K562 (cell line): ENCODE data around the gene FAR2. TPM values are rescaled to one million over a fixed set of nuclear protein-coding genes. Genes with fewer than 3 reads are reported as not detected.

Source experiments
- ARID1B ChIP-seq: fragments of 450-650 bp; IDR thresholded peaks from 2 replicates; pipeline ENCODE4 v1.6.1; 2016; ENCODE audit warnings: antibody characterized with exemption, mild to moderate bottlenecking, inconsistent platforms
- BCOR ChIP-seq: fragments of 450-650 bp; IDR thresholded peaks from 2 replicates; pipeline ENCODE4 v1.6.1; 2016
- BHLHE40 ChIP-seq: IDR thresholded peaks from 2 replicates; pipeline ENCODE4 v1.6.1; 2011; ENCODE audit warnings: low read length, improper control_type of control experiment
- CBX3 ChIP-seq, 2 experiments: IDR thresholded peaks; 1 replicate in 1 of 2; 2 replicates in 1 of 2; pipeline ENCODE4 v1.6.1; 2012; ENCODE audit warnings: inconsistent platforms in 2 of 2, low read length in 2 of 2, borderline replicate concordance in 1 of 2, control low read depth in 1 of 2
- EP300 ChIP-seq: IDR thresholded peaks from 2 replicates; pipeline ENCODE4 v1.6.1; 2012; ENCODE audit warnings: low read length, improper control_type of control experiment
- HMGN3 ChIP-seq: IDR thresholded peaks from 2 replicates; pipeline ENCODE4 v1.6.1; 2011; ENCODE audit warnings: borderline replicate concordance, low read depth, mild to moderate bottlenecking, mixed read lengths, low read length; ENCODE audit not compliant: insufficient read length; ENCODE audit errors: extremely low read depth
- HNRNPL ChIP-seq: fragments of 200-400 bp; formaldehyde crosslinking; IDR thresholded peaks from 2 replicates; pipeline ENCODE4 v1.6.1; 2017; ENCODE audit warnings: low read depth, mild to moderate bottlenecking, low read length
- MAZ ChIP-seq, 2 experiments: fragments of 450-650 bp in 1 of 2; sonication (generic) in 1 of 2; formaldehyde crosslinking; IDR thresholded peaks in 1 of 2; conservative IDR thresholded peaks in 1 of 2; 2 replicates each; pipeline versions ENCODE4 v1.4.0 to v1.5.0; 2020; ENCODE audit warnings: mild to moderate bottlenecking in 1 of 2, missing genetic modification reagents in 1 of 2
- MCM5 ChIP-seq: fragments of 450-650 bp; IDR thresholded peaks from 2 replicates; pipeline ENCODE4 v1.6.1; 2016; ENCODE audit warnings: low read depth
- NFE2 ChIP-seq: IDR thresholded peaks from 2 replicates; pipeline ENCODE4 v1.6.1; 2014; ENCODE audit warnings: antibody characterized with exemption, low read depth
- PBX2 ChIP-seq, 2 experiments: IDR thresholded peaks in 1 of 2; conservative IDR thresholded peaks in 1 of 2; 2 replicates each; pipeline ENCODE4 v1.6.1; 2016; ENCODE audit warnings: low read depth in 2 of 2, mild to moderate bottlenecking in 1 of 2, missing compliant biosample characterization in 1 of 2, missing genetic modification characterization in 1 of 2, moderate library complexity in 1 of 2
- SMARCE1 ChIP-seq: fragments of 450-650 bp; IDR thresholded peaks from 2 replicates; pipeline ENCODE4 v1.7.1; 2016; ENCODE audit warnings: mild to moderate bottlenecking
- SOX6 ChIP-seq: fragments of 450-650 bp; IDR thresholded peaks from 2 replicates; pipeline ENCODE4 v1.6.1; 2014; ENCODE audit warnings: mild to moderate bottlenecking
- TEAD4 ChIP-seq, 2 experiments: sonication (generic) in 1 of 2; formaldehyde crosslinking in 1 of 2; IDR thresholded peaks; 2 replicates each; pipeline versions ENCODE4 v1.6.1 to v1.8.0; 2012 to 2022; ENCODE audit warnings: borderline replicate concordance in 1 of 2, inconsistent platforms in 1 of 2, low read length in 1 of 2, mild to moderate bottlenecking in 1 of 2, missing genetic modification reagents in 1 of 2
- U2AF2 ChIP-seq: fragments of 200-400 bp; formaldehyde crosslinking; optimal IDR thresholded peaks from 2 replicates; pipeline ENCODE3; 2017; ENCODE audit warnings: low read depth, mild to moderate bottlenecking, low read length
- ZBTB40 ChIP-seq, 2 experiments: fragments of 450-650 bp in 1 of 2; sonication (generic) in 1 of 2; formaldehyde crosslinking in 1 of 2; IDR thresholded peaks; 2 replicates each; pipeline versions ENCODE4 v1.7.1 to v1.9.0; 2016 to 2022; ENCODE audit warnings: inconsistent platforms in 1 of 2, mild to moderate bottlenecking in 1 of 2, missing genetic modification reagents in 1 of 2
- ZNF121 ChIP-seq: sonication (generic); formaldehyde crosslinking; conservative IDR thresholded peaks from 2 replicates; pipeline ENCODE4 v1.8.0; 2022; ENCODE audit warnings: missing genetic modification reagents
- polyA plus RNA-seq, 8 experiments: library from polyadenylated mRNA; depleted of rRNA in 4 of 8; stranded (reverse) in 5 of 8; unstranded in 3 of 8; fragments of >200 nt; fragmentation: Nextera tagmentation in 2 of 8; fragmentation: Illumina TruSeq in 1 of 8; extraction: Ambion mirVana in 2 of 8; extraction: Trizol in 1 of 8; gene quantifications; 2 replicates each; pipeline versions ENCODE4 v1.2.1 to v1.2.3, GENCODE V29; 2011 to 2014; ENCODE audit warnings: inconsistent platforms in 1 of 8, missing spikeins in 1 of 8
- total RNA-seq, 7 experiments: library from RNA; depleted of rRNA in 6 of 7; stranded (reverse); fragments of >200 nt in 6 of 7; fragmentation: Illumina TruSeq in 2 of 7; extraction: Trizol in 2 of 7; gene quantifications; 2 replicates each; pipeline versions ENCODE4 v1.2.1 to v1.2.3, GENCODE V29; 2011 to 2021; ENCODE audit warnings: low replicate concordance in 1 of 7

FAR2 gene
- total and polyA plus RNA-seq, 9 of the 15 experiments (the other 6 are each of a cell fraction or from before 2014, with no cell fraction given): 5.0 to 13.4 (median 8.5) TPM

DNA sequence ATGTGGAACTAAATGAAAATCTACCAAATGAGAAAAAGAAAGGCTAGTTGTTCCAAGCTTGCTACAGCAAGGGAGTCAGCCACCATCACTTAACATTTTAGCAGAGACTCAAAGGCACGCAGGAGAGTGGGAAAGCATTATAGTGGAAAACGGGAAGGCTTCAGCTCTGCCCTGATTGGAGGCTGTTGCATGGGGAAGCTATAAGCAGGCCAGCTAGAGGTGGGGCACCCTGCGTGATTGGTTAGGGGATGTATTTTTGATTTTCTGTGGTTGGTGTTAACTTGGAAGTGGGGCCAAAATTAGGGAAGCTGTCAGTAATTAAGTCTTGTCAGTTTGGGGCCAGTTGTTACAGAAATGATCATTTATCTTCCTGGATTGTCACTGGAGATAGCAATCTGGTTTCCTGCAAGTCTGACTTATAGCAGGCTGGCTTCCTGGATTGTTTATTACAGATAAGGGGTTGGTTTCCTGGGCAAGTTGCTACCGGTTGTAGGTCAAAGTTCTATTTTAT lies 93.9 kb downstream of the FAR2 start (continued):
- TF ChIP-seq ZBTB40 (IDR thresholded peaks at IDR 0.05) (no peak), ZBTB40 (CRISPR knock-in tag; IDR thresholded peaks at IDR 0.05) (no peak), SOX6 (peak; percentile 40; the same call in 1 of the 2 replicates), NFE2 (no peak), HNRNPL (no peak), ZNF121 (CRISPR knock-in tag) (no peak), U2AF2 (no peak), MCM5 (no peak), BHLHE40 (no peak), SMARCE1 (peak; percentile 54; the same call in 1 of the 2 replicates), HMGN3 (peak; percentile 34), TEAD4 (IDR thresholded peaks at IDR 0.05; ENCODE audit: low read length) (peak; percentile 53; the same call in 1 of the 2 replicates), TEAD4 (CRISPR knock-in tag; IDR thresholded peaks at IDR 0.05; ENCODE audit: borderline replicate concordance) (no peak), PBX2 (CRISPR knock-in tag; IDR thresholded peaks at IDR 0.05; ENCODE audit: low read depth) (peak; percentile 29; the same call in 1 of the 2 replicates), PBX2 (tag; conservative IDR thresholded peaks at IDR 0.05; ENCODE audit: low read depth) (peak; percentile 95), BCOR (no peak), EP300 (peak; percentile 81), ARID1B (peak; percentile 71), MAZ (CRISPR knock-in tag; conservative IDR thresholded peaks at IDR 0.05 in 1 of 2, IDR thresholded peaks at IDR 0.05 in 1 of 2) (no peak), CBX3 (IDR thresholded peaks at IDR 0.05; ENCODE audit: borderline replicate concordance in 1 of 2, low read length in 2 of 2) (no peak)
